KOPT-K1 (cell line): ENCODE measurements around the gene DOCK2.
"Not testable (repeated sequence)": the region's sequence is repeated elsewhere in the genome, so short reads cannot be mapped to it uniquely, and the experiment has no call there.

ENCODE experiments used
- H3K27ac ChIP-seq: fragments of 200-600 bp; sonication (generic); 2 replicates; pipeline ENCODE4 v1.5.1; 2016; ENCODE audit warnings: antibody characterized with exemption, mild to moderate bottlenecking, low read depth, low read length; ENCODE audit not compliant: poor library complexity, severe bottlenecking
- H3K36me3 ChIP-seq: fragments of 200-600 bp; sonication (generic); 2 replicates; pipeline ENCODE4 v1.5.1; 2017; ENCODE audit warnings: antibody characterized with exemption, mild to moderate bottlenecking, low read length, moderate library complexity; ENCODE audit not compliant: insufficient read depth
- H3K9me3 ChIP-seq: fragments of 200-600 bp; sonication (generic); 2 replicates; pipeline ENCODE4 v1.5.1; 2017; ENCODE audit warnings: antibody characterized with exemption, low read length, mild to moderate bottlenecking; ENCODE audit not compliant: insufficient read depth, poor library complexity, severe bottlenecking

Gene DOCK2

GRCh38 chr5:169637085-169637548 is at the start of gene DOCK2:
DOCK2 (plus strand) TSS chr5:169637275; CDS start chr5:169637327, 52 bp downstream.
- peaks cover 39% of the 10 kb centered on the region for H3K36me3 ChIP-seq
- H3K27ac ChIP-seq, result peak within 1 kb of the TSS; percentile 97
- peaks cover 11% of the 10 kb centered on the region for H3K9me3 ChIP-seq

DNA sequence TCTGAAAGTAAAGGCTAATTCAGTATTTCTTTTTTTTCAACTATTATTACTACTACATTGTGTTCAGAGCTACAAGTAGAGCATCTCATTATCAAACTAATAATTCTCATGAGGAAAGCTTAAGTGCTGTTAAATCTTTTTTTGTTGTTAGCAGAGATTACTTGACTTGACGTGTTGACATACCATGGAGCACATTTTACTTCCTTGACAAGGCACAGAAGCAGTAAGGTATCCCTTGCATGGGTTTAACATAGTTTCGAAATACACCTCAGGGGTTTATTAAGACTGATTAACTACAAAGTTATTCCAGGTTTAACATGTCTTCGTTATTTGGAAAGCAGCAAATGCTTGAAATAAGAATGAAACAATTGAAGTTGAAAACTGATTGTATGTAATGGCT is 46.5 kb upstream of the DOCK2 start:
- H3K9me3 ChIP-seq, result no peaks in the 10 kb centered on the region
- H3K27ac ChIP-seq, result no peak overlapping the region
- H3K36me3 ChIP-seq, result peaks cover 95% of the 10 kb centered on the region

GRCh38 chr5:169591636-169592035 is 45.4 kb upstream of the DOCK2 start:
- Histone ChIP-seq H3K27ac (no peak overlapping the region), H3K36me3 (peaks cover 96% of the 10 kb centered on the region), H3K9me3 (no peaks in the 10 kb centered on the region)

DNA sequence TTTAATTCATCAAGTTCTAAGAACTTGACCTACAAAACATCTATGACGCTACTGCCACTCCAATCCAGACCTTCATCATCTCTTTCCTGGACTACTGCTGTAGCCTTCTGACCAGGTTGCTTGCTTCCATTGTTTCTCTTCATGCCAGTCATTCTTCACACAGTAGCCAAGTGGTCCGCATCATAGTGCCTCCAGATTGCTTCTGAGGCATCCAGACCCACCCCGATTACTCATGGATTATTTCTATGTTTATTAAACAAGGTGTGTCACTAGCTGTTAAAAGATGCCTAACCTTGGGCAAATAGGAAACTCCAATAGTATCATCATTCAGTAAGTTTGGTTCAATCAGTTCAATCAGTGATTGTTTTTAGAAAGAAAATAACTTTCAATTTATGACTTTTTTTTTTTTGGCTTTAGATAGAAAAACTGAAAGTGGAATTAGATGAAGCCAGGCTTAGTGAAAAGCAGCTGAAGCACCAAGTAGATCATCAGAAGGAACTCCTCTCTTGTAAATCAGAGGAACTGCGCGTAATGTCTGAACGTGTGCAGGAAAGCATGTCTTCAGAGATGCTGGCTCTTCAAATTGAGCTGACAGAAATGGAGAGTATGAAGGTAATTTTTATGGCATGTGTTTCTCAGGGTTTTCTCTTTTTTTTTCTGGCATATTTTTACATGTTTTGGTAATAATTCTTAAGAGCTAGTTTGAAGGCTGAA is 44.0 kb upstream of the DOCK2 start:
- H3K36me3 ChIP-seq, result peaks cover 100% of the 10 kb centered on the region
- H3K27ac ChIP-seq, result no peak overlapping the region
- H3K9me3 ChIP-seq, result no peaks in the 10 kb centered on the region

DNA sequence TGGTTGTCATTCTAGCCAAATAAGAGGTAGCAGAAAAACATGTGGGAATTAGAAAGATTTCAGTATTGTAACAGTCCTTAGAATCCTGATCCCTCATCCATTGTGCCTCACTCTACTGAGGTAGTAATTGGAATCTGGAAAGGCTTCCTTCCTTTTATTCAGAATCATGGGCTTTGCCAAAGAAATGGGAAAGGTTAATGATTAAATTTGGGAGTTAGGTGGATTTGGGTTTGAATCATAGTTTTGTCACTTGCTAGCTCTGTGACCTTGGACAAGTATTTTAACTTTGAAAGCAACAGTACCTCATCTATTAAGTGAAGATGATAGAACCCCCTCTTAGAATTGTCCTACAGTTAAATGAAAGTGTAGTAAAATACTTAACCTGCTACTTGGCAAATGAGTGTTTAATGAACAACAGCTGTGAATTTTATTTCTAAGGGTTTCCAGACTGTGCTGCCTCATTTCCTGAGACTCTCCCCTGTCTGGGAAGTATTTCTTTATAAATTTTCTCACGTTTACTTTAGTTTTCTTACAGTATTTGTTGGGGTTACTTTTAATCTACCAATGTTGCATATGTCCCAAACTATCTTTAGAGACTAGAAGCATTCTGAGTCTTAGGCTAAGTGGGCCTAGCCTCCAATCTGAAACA is 41.8 kb upstream of the DOCK2 start:
- Histone ChIP-seq H3K9me3 (no peaks in the 10 kb centered on the region), H3K27ac (no peak overlapping the region), H3K36me3 (peaks cover 100% of the 10 kb centered on the region)

DNA sequence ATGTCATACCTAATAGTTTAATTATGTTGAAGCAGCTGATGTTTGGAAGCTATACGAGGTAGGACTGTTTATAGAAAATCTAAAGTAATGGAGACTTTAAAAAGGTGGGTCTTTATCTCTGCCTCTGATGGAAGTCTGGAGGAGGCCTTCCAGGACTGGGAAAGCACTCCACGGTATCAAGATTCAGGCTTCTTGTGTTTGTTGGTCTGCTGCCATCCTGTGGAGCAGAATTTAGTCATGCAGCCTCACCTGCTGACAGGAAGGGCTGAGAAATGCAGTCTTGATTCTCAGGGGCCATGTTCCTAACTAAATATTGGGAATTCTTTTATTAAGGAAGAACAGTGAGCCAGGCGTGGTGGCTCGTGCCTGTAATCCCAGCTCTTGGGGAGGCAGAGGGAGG is 37.6 kb upstream of the DOCK2 start:
- Histone ChIP-seq H3K9me3 (no peaks in the 10 kb centered on the region), H3K27ac (no peak overlapping the region), H3K36me3 (peaks cover 100% of the 10 kb centered on the region)

GRCh38 chr5:169602535-169602934 is 34.5 kb upstream of the DOCK2 start:
- Histone ChIP-seq H3K9me3 (no peaks in the 10 kb centered on the region), H3K27ac (no peak overlapping the region), H3K36me3 (peaks cover 83% of the 10 kb centered on the region)

DNA sequence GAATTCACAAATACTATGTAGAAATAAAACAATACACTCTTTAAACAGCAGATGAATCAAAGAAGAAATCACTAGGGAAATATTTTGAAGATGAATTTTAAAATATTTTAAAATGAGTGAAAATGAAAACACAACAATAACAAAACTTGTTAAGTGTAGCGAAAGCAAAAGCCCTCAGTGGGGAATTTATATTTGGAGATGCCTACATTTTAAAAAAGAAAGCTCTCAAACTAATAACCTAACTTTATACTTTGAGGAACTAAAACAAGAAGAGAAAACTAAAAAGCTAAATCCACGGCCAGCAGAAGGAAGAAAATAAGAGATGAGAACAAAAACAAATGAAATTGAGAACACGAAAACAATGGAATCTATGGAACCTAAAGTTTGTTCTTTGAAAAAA is 30.8 kb upstream of the DOCK2 start:
- H3K27ac ChIP-seq, result no peak overlapping the region
- peaks cover 5% of the 10 kb centered on the region for H3K9me3 ChIP-seq
- peaks cover 46% of the 10 kb centered on the region for H3K36me3 ChIP-seq

GRCh38 chr5:169607882-169608281 is 29.2 kb upstream of the DOCK2 start:
- peaks cover 30% of the 10 kb centered on the region for H3K36me3 ChIP-seq

GRCh38 chr5:169609716-169610115 is 27.4 kb upstream of the DOCK2 start:
- Histone ChIP-seq H3K9me3 (peaks cover 8% of the 10 kb centered on the region), H3K36me3 (peaks cover 12% of the 10 kb centered on the region), H3K27ac (no peak overlapping the region)

More at GRCh38 chr5:169607882-169608281, 29.2 kb upstream of the DOCK2 start:
- Histone ChIP-seq H3K9me3 (peaks cover 8% of the 10 kb centered on the region), H3K27ac (no peak overlapping the region)

DNA sequence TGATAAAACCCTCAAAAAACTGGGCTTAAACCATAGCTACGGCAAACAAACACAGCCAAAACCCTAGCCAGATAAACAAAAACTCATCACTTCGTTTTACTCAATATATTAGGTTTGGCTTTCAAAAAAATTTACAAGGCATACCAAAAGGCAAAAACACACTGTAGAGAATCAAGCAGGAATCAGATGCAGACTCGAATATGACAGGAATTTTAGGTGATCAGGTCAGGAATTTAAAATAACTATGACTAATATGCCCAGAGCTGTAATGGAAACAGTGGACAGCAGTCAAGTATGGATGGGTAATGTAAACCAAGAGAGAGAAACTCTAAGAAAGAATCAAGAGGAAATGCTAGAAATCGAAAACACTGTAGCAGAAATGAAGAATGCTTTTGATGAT is 26.5 kb upstream of the DOCK2 start:
- Histone ChIP-seq H3K36me3 (peaks cover 3% of the 10 kb centered on the region; the same call in 1 of the 2 replicates), H3K9me3 (peaks cover 8% of the 10 kb centered on the region), H3K27ac (no peak overlapping the region)

- Histone ChIP-seq H3K27ac (no peak overlapping the region), H3K36me3 (no peaks in the 10 kb centered on the region), H3K9me3 (peaks cover 7% of the 10 kb centered on the region)
Observed at GRCh38 chr5:169615561-169615960, 21.5 kb upstream of the DOCK2 start.

DNA sequence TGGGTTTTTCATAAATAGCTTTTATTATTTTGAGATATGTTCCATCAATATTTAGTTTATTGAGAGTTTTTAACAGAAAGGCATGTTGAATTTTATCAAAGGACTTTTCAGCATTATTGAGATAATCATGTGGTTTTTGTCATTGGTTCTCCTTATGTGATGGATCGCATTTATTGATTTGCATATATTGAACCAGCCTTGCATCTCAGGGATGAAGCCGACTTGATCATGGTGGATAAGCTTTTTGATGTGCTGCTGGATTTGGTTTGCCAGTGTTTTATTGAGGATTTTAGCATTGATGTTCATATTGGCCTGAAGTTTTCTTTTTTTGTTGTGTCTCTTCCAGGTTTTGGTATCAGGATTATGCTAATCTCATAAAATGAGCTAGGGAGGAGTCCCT is 12.8 kb upstream of the DOCK2 start:
- not testable (repeated sequence) for H3K27ac ChIP-seq, H3K36me3 ChIP-seq, H3K9me3 ChIP-seq

- Histone ChIP-seq H3K27ac (no peak overlapping the region), H3K36me3 (no peaks in the 10 kb centered on the region), H3K9me3 (no peaks in the 10 kb centered on the region)
Observed at GRCh38 chr5:169626779-169627178, 10.3 kb upstream of the DOCK2 start.

- Histone ChIP-seq H3K9me3 (no peaks in the 10 kb centered on the region), H3K27ac (no peak overlapping the region), H3K36me3 (no peaks in the 10 kb centered on the region)
Observed at GRCh38 chr5:169627551-169627950, 9.5 kb upstream of the DOCK2 start.

DNA sequence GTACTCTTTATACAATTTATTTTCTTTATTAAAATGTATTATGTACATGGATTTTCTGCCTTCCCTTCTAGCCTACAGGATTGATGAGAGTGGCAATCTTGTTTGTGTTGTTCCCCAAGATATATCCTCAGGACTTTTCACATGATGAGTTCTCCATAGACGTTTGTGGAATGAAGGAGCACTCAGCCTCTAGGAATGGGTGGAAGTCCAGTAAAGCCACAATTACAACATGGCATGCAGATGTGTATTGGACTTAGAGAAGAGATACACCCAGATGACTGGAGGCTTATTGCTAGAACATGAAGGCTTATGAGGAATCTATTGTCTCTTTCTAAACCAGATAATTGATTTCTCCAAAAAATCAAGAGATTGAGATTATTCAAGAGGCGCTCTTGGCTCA is 8.2 kb upstream of the DOCK2 start:
- no peaks in the 10 kb centered on the region for H3K36me3 ChIP-seq
- H3K27ac ChIP-seq, result no peak overlapping the region
- no peaks in the 10 kb centered on the region for H3K9me3 ChIP-seq
